ENCODE measurements around the gene USP7.
"Not testable (repeated sequence)": the region's sequence is repeated elsewhere in the genome, so short reads cannot be mapped to it uniquely, and the experiment has no call there.

Gene USP7

GRCh38 chr16:8843296-8843695 is 120.4 kb downstream of the USP7 start:
- DNase-seq (ENCODE audit: low spot score), result not testable (repeated sequence)
